CD14-positive monocyte (primary cell): ENCODE measurements around the gene CUEDC1. TPM values are rescaled to one million over a fixed set of nuclear protein-coding genes. Genes with fewer than 3 reads are reported as not detected.

Source experiments
- DNase-seq, 3 donors: peaks; one replicate each; pipeline ENCODE4 v3.0.0-alpha.2; 2011 to 2022
- H2AFZ ChIP-seq: 2 replicates; pipeline ENCODE4 v1.6.0; 2012; ENCODE audit warnings: mild to moderate bottlenecking, low read depth, low read length, inconsistent platforms; ENCODE audit not compliant: insufficient read depth, poor library complexity, severe bottlenecking
- H3K27ac ChIP-seq, 2 donors: 1 replicate in 1 of 2; 2 replicates in 1 of 2; pipeline ENCODE4 v1.5.1; 2012 to 2013; ENCODE audit warnings: low read length in 2 of 2, control low read depth in 1 of 2, inconsistent platforms in 1 of 2, low read depth in 1 of 2, mild to moderate bottlenecking in 1 of 2
- H3K27me3 ChIP-seq, 2 donors: one replicate each; pipeline versions ENCODE4 v1.6.0 to v1.6.1; 2011 to 2013; ENCODE audit warnings: low read length in 2 of 2; ENCODE audit not compliant: control insufficient read depth in 2 of 2, insufficient read depth in 2 of 2
- H3K36me3 ChIP-seq, 2 donors: replicated peaks in 1 of 2; 1 replicate in 1 of 2; 2 replicates in 1 of 2; pipeline versions ENCODE4 v1.5.1 to v1.6.1; 2012 to 2013; ENCODE audit warnings: low read length in 2 of 2, control low read depth in 1 of 2, inconsistent platforms in 1 of 2, mild to moderate bottlenecking in 1 of 2; ENCODE audit not compliant: insufficient read depth in 2 of 2, control insufficient read depth in 1 of 2
- H3K4me1 ChIP-seq, 2 donors: 1 replicate in 1 of 2; 2 replicates in 1 of 2; pipeline versions ENCODE4 v1.5.1 to v1.6.1; 2012 to 2013; ENCODE audit warnings: low read length in 2 of 2, control low read depth in 1 of 2, inconsistent platforms in 1 of 2, mild to moderate bottlenecking in 1 of 2, moderate library complexity in 1 of 2; ENCODE audit not compliant: insufficient read depth in 2 of 2, control insufficient read depth in 1 of 2
- H3K4me2 ChIP-seq: replicated peaks from 2 replicates; pipeline ENCODE3; 2012; ENCODE audit warnings: low read length, moderate library complexity, mild to moderate bottlenecking; ENCODE audit not compliant: poor library complexity, severe bottlenecking; ENCODE audit errors: extremely low read depth
- H3K4me3 ChIP-seq, 3 experiments: fragments of 200-600 bp in 1 of 3; sonication (generic) in 1 of 3; replicated peaks in 1 of 3; 1 replicate in 2 of 3; 2 replicates in 1 of 3; pipeline ENCODE4 v1.5.1; 2011 to 2013; ENCODE audit warnings: low read length in 3 of 3, mild to moderate bottlenecking in 3 of 3, control low read depth in 2 of 3, low read depth in 2 of 3, inconsistent platforms in 1 of 3, moderate library complexity in 1 of 3
- H3K79me2 ChIP-seq: 2 replicates; pipeline ENCODE4 v1.6.0; 2012; ENCODE audit warnings: mild to moderate bottlenecking, control low read depth, inconsistent platforms, low read length, moderate library complexity; ENCODE audit not compliant: insufficient read depth
- H3K9ac ChIP-seq: 2 replicates; pipeline ENCODE4 v1.6.0; 2017; ENCODE audit warnings: low read length, mild to moderate bottlenecking; ENCODE audit not compliant: insufficient read depth, poor library complexity, severe bottlenecking
- H3K9me3 ChIP-seq, 2 donors: replicated peaks in 1 of 2; 1 replicate in 1 of 2; 2 replicates in 1 of 2; pipeline versions ENCODE4 v1.5.1 to v1.6.1; 2012 to 2013; ENCODE audit warnings: low read length in 2 of 2, control low read depth in 1 of 2; ENCODE audit not compliant: control insufficient read depth in 1 of 2, insufficient read depth in 1 of 2
- H4K20me1 ChIP-seq: 2 replicates; pipeline ENCODE4 v1.6.0; 2012; ENCODE audit warnings: mild to moderate bottlenecking, low read length, control low read depth, moderate library complexity; ENCODE audit not compliant: insufficient read depth
- H3K27ac Mint-ChIP-seq, 7 donors: one replicate each; pipeline ENCODE4 v1.8.0; 2020; ENCODE audit warnings: mild to moderate bottlenecking in 7 of 7, mixed read lengths in 7 of 7, moderate library complexity in 6 of 7, inconsistent platforms in 2 of 7
- H3K27me3 Mint-ChIP-seq, 3 donors: one replicate each; pipeline ENCODE4 v1.8.0; 2021 to 2022; ENCODE audit warnings: low read depth in 3 of 3, mild to moderate bottlenecking in 3 of 3, mixed read lengths in 3 of 3, moderate library complexity in 3 of 3, inconsistent platforms in 1 of 3
- H3K36me3 Mint-ChIP-seq, 2 donors: one replicate each; pipeline ENCODE4 v1.8.0; 2020; ENCODE audit warnings: mixed read lengths in 2 of 2, inconsistent platforms in 1 of 2, mild to moderate bottlenecking in 1 of 2
- H3K4me1 Mint-ChIP-seq: one replicate; pipeline ENCODE4 v1.8.0; 2020; ENCODE audit warnings: mild to moderate bottlenecking, mixed read lengths
- H3K4me3 Mint-ChIP-seq, 2 donors: one replicate each; pipeline ENCODE4 v1.8.0; 2020; ENCODE audit warnings: mild to moderate bottlenecking in 2 of 2, mixed read lengths in 2 of 2, moderate library complexity in 1 of 2
- H3K9me3 Mint-ChIP-seq, 7 donors: one replicate each; pipeline ENCODE4 v1.8.0; 2020 to 2022; ENCODE audit warnings: mixed read lengths in 7 of 7, mild to moderate bottlenecking in 6 of 7, moderate library complexity in 6 of 7, inconsistent platforms in 2 of 7
- CTCF ChIP-seq: fragments of 200-600 bp; IDR thresholded peaks from one replicate; pipeline ENCODE4 v1.8.0; 2022; ENCODE audit warnings: antibody characterized with exemption, mild to moderate bottlenecking
- WGBS: methylation state at CpG from one replicate; pipeline ENCODE4 v1.1.5; 2013; ENCODE audit warnings: missing lambda C conversion rate; ENCODE audit not compliant: insufficient coverage; 5-methylcytosine and 5-hydroxymethylcytosine counted together
- intact Hi-C, 2 donors: fragments of 100-400 bp; cut with micrococcal nuclease; formaldehyde crosslinking; loops; one replicate each; pipeline versions ENCODE4 v1.15.0 to v1.15.1; 2023
- polyA plus RNA-seq, 3 donors: library from polyadenylated mRNA; depleted of rRNA in 1 of 3; unstranded in 2 of 3; stranded (reverse) in 1 of 3; fragments of 300-500 nt in 2 of 3; fragments of >200 nt in 1 of 3; fragmentation: Illumina TruSeq in 2 of 3; gene quantifications; 1 replicate in 2 of 3; 2 replicates in 1 of 3; pipeline ENCODE4 v1.2.3, GENCODE V29; 2012 to 2021

The CUEDC1 gene
- polyA plus RNA-seq, 3 donors, result 4.2 to 31.0 (median 4.3) TPM

GRCh38 chr17:57948169-57948554, 7.0 kb downstream of the CUEDC1 start:
- H3K4me2 ChIP-seq, result peak overlapping the region; percentile 75
- Mint-ChIP-seq H3K36me3 (peaks cover 6 to 13% of the 10 kb centered on the region in 2 donors), H3K9me3 (peaks cover 0 to 3% (median 0%) of the 10 kb centered on the region in 7 donors), H3K27me3 (peaks cover 0 to 5% (median 4%) of the 10 kb centered on the region in 3 donors), H3K27ac (peak overlapping the region; percentile 88 to 96 (median 93)), H3K4me3 (peak overlapping the region; percentile 47 to 70), H3K4me1 (peaks cover 74% of the 10 kb centered on the region)
- peak overlapping the region; percentile 16 for H3K9ac ChIP-seq
- H3K4me3 ChIP-seq, result peak overlapping the region in 1 of 3 experiments; percentile 74
- H3K9me3 ChIP-seq, result no peaks in the 10 kb centered on the region
- WGBS, result 64% methylated on average over 5 of the region's 5 CpGs
- H4K20me1 ChIP-seq, result no peaks in the 10 kb centered on the region
- H3K36me3 ChIP-seq, result no peaks in the 10 kb centered on the region
- no peaks in the 10 kb centered on the region for H3K27me3 ChIP-seq
- intact Hi-C loops, result loop anchor here (2.0 to 5.0 kb wide), 2 partner anchors 39 kb away; partner anchors contain the start of gene VEZF1 (in 1 of the 2)
- peaks cover 24% of the 10 kb centered on the region for H3K79me2 ChIP-seq
- no peak overlapping the region for H2AFZ ChIP-seq
- DNase-seq, result no peak
- TF ChIP-seq CTCF, result no peak
- H3K27ac ChIP-seq, result peak overlapping the region; percentile 69 to 92
- peaks cover 75 to 84% of the 10 kb centered on the region in 2 donors for H3K4me1 ChIP-seq

- Histone ChIP-seq H3K4me1 (peaks cover 75 to 84% of the 10 kb centered on the region in 2 donors), H2AFZ (no peak overlapping the region), H3K79me2 (peaks cover 20% of the 10 kb centered on the region), H3K27me3 (no peaks in the 10 kb centered on the region), H3K4me3 (peak overlapping the region; percentile 3 to 74 (median 28)), H4K20me1 (no peaks in the 10 kb centered on the region), H3K27ac (peak overlapping the region; percentile 61 to 87), H3K4me2 (peak overlapping the region; percentile 75), H3K36me3 (no peaks in the 10 kb centered on the region), H3K9me3 (no peaks in the 10 kb centered on the region), H3K9ac (peak overlapping the region; percentile 30)
- Mint-ChIP-seq H3K4me1 (peaks cover 72% of the 10 kb centered on the region), H3K9me3 (peaks cover 0 to under 1% (median 0%) of the 10 kb centered on the region in 7 donors), H3K36me3 (peaks cover 3 to 10% of the 10 kb centered on the region in 2 donors), H3K4me3 (peak overlapping the region; percentile 75 to 92), H3K27ac (peak overlapping the region; percentile 91 to 95 (median 92)), H3K27me3 (peaks cover 0 to 4% (median 4%) of the 10 kb centered on the region in 3 donors)
- 91% methylated on average over 5 of the region's 9 CpGs for whole genome bisulfite sequencing
- intact Hi-C loops, result loop anchor here (2.0 to 5.0 kb wide), 2 partner anchors 40 to 55 kb away; partner anchors contain the start of gene VEZF1 (in 1 of the 2)
- TF ChIP-seq CTCF, result no peak
- DNase-seq, result no peak
Measured at GRCh38 chr17:57947369-57947768, 7.8 kb downstream of the CUEDC1 start.
